K562 (cell line): Measurements from ENCODE around the gene RNU1-2. TPM values are rescaled to one million over a fixed set of nuclear protein-coding genes. Genes with fewer than 3 reads are reported as not detected.

ENCODE experiments used
- CHCHD3 ChIP-seq: fragments of 250-450 bp; sonication (Bioruptor Pico); IDR thresholded peaks from 2 replicates; pipeline ENCODE4 v2.1.2; 2022; ENCODE audit warnings: mild to moderate bottlenecking
- CTCF ChIP-seq, 3 experiments: IDR thresholded peaks in 2 of 3; conservative IDR thresholded peaks in 1 of 3; 2 replicates each; pipeline ENCODE4 v1.5.1; 2011 to 2012; ENCODE audit warnings: low read length in 3 of 3, mild to moderate bottlenecking in 3 of 3, control low read depth in 2 of 3, improper control_type of control experiment in 1 of 3, inconsistent platforms in 1 of 3, low read depth in 1 of 3, mixed read lengths in 1 of 3, moderate library complexity in 1 of 3; ENCODE audit not compliant: insufficient read depth in 2 of 3
- EP400 ChIP-seq: fragments of 450-650 bp; IDR thresholded peaks from 2 replicates; pipeline ENCODE4 v1.6.1; 2017; ENCODE audit warnings: antibody characterized with exemption, mild to moderate bottlenecking, moderate library complexity
- EWSR1 ChIP-seq: fragments of 450-650 bp; IDR thresholded peaks from 2 replicates; pipeline ENCODE4 v1.6.1; 2018; ENCODE audit warnings: borderline replicate concordance, mild to moderate bottlenecking, low read depth, moderate library complexity; ENCODE audit not compliant: partially characterized antibody
- FUS ChIP-seq: fragments of 200-400 bp; formaldehyde crosslinking; optimal IDR thresholded peaks from 2 replicates; pipeline ENCODE3; 2017; ENCODE audit warnings: low read depth, low read length
- JUND ChIP-seq, 2 experiments: IDR thresholded peaks; 2 replicates in 1 of 2; 3 replicates in 1 of 2; pipeline ENCODE4 v1.6.1; 2011; ENCODE audit warnings: borderline replicate concordance in 2 of 2, low read depth in 2 of 2, low read length in 2 of 2, improper control_type of control experiment in 1 of 2, missing biosample characterization in 1 of 2, missing genetic modification characterization in 1 of 2, missing genetic modification reagents in 1 of 2
- KLF6 ChIP-seq: fragments of 250-450 bp; sonication (Bioruptor Pico); IDR thresholded peaks from 2 replicates; pipeline ENCODE4 v1.4.0; 2020; ENCODE audit warnings: mild to moderate bottlenecking, moderate library complexity, borderline replicate concordance
- SLC30A9 ChIP-seq: fragments of 250-450 bp; sonication (Bioruptor Pico); IDR thresholded peaks from 2 replicates; pipeline ENCODE4 v1.8.0; 2022; ENCODE audit warnings: mild to moderate bottlenecking, moderate library complexity
- SNIP1 ChIP-seq: fragments of 450-650 bp; IDR thresholded peaks from 2 replicates; pipeline ENCODE4 v1.7.1; 2017; ENCODE audit warnings: low read depth, mild to moderate bottlenecking
- SPI1 ChIP-seq: IDR thresholded peaks from 2 replicates; pipeline ENCODE4 v1.6.1; 2011; ENCODE audit warnings: low read depth, low read length, control low read depth, borderline replicate concordance
- SRF ChIP-seq, 2 experiments: fragments of 250-450, 450-650 bp in 1 of 2; sonication (Bioruptor Pico) in 1 of 2; sonication (generic) in 1 of 2; formaldehyde crosslinking; IDR thresholded peaks; 2 replicates each; pipeline versions ENCODE4 v1.5.0 to v1.5.1; 2020 to 2022; ENCODE audit warnings: mild to moderate bottlenecking in 1 of 2, missing genetic modification reagents in 1 of 2
- polyA plus RNA-seq, 8 experiments: library from polyadenylated mRNA; depleted of rRNA in 4 of 8; stranded (reverse) in 5 of 8; unstranded in 3 of 8; fragments of >200 nt; fragmentation: Nextera tagmentation in 2 of 8; fragmentation: Illumina TruSeq in 1 of 8; extraction: Ambion mirVana in 2 of 8; extraction: Trizol in 1 of 8; gene quantifications; 2 replicates each; pipeline versions ENCODE4 v1.2.1 to v1.2.3, GENCODE V29; 2011 to 2014; ENCODE audit warnings: inconsistent platforms in 1 of 8, missing spikeins in 1 of 8
- total RNA-seq, 7 experiments: library from RNA; depleted of rRNA in 6 of 7; stranded (reverse); fragments of >200 nt in 6 of 7; fragmentation: Illumina TruSeq in 2 of 7; extraction: Trizol in 2 of 7; gene quantifications; 2 replicates each; pipeline versions ENCODE4 v1.2.1 to v1.2.3, GENCODE V29; 2011 to 2021; ENCODE audit warnings: low replicate concordance in 1 of 7
- TF ChIP-seq, protein P1 (sequence below): fragments of 450-650 bp; IDR thresholded peaks from 2 replicates; pipeline ENCODE4 v1.6.1; 2017; ENCODE audit warnings: mild to moderate bottlenecking, moderate library complexity
- TF ChIP-seq, protein P2 (sequence below), 2 experiments: fragments of 450-650 bp in 1 of 2; sonication (generic) in 1 of 2; formaldehyde crosslinking in 1 of 2; IDR thresholded peaks; 2 replicates each; pipeline versions ENCODE4 v1.7.1 to v1.9.0; 2016 to 2022; ENCODE audit warnings: inconsistent platforms in 1 of 2, mild to moderate bottlenecking in 1 of 2, missing genetic modification reagents in 1 of 2

The RNU1-2 gene
- total and polyA plus RNA-seq, 9 of the 15 experiments (the other 6 are each of a cell fraction or from before 2014, with no cell fraction given): under 0.01 to 32,823 (median 2,538) TPM; not detected in 4

DNA sequence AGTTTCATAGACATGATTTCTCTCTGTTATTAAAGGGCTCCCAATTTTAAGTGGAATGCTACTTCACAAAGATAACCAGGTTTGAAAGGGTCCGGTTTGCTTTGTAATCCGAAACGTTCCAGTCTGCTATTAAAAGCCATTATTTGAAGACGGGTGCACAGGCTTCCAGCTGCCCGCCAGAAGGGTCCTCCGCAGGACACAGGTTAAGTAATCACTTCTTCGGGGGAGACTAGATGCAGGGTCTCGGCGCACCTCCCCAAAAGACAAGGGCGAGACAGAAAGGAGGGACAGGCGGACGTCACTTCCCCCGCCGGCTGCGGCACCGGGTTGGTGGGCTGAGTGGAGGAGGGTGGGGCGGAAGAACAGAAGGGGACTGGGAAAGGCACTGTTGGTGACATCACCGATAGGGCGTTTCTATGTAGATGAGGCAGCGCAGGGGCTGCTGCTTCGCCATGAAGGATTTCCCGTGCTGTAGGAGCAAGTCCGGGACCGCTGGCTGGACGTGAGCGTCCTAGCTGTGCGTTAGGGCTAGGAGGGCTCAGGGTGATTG lies 8.9 kb downstream of the RNU1-2 start (continued):
- TF ChIP-seq SRF (CRISPR knock-in tag; IDR thresholded peaks at IDR 0.05) (peak in 1 of 2 experiments; percentile 17; a peak in 1 of 4 replicates), SNIP1 (no peak), JUND (IDR thresholded peaks at IDR 0.05; ENCODE audit: borderline replicate concordance, low read depth, low read length) (peak; percentile 75), JUND (tag; IDR thresholded peaks at IDR 0.05; ENCODE audit: borderline replicate concordance, low read depth, low read length) (peak; percentile 89; the same call in 2 of the 3 replicates), CHCHD3 (CRISPR knock-in tag) (0 out of 2 replicates have a peak, but pooled peaks have one; percentile 67), SLC30A9 (CRISPR knock-in tag) (no peak), EWSR1 (no peak), CTCF (IDR thresholded peaks at IDR 0.05 in 2 of 3, conservative IDR thresholded peaks at IDR 0.05 in 1 of 3; ENCODE audit: insufficient read depth in 2 of 3, low read depth in 1 of 3, low read length in 3 of 3) (0 out of 6 replicates have a peak, but pooled peaks of 1 of the 3 experiments have one; percentile 0), EP400 (peak; percentile 8; the same call in 1 of the 2 replicates), FUS (no peak), SPI1 (peak; percentile 69; the same call in 1 of the 2 replicates), KLF6 (CRISPR knock-in tag) (no peak)
- TF ChIP-seq, protein P1, sequence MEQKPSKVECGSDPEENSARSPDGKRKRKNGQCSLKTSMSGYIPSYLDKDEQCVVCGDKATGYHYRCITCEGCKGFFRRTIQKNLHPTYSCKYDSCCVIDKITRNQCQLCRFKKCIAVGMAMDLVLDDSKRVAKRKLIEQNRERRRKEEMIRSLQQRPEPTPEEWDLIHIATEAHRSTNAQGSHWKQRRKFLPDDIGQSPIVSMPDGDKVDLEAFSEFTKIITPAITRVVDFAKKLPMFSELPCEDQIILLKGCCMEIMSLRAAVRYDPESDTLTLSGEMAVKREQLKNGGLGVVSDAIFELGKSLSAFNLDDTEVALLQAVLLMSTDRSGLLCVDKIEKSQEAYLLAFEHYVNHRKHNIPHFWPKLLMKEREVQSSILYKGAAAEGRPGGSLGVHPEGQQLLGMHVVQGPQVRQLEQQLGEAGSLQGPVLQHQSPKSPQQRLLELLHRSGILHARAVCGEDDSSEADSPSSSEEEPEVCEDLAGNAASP: no peak
- TF ChIP-seq, protein P2, sequence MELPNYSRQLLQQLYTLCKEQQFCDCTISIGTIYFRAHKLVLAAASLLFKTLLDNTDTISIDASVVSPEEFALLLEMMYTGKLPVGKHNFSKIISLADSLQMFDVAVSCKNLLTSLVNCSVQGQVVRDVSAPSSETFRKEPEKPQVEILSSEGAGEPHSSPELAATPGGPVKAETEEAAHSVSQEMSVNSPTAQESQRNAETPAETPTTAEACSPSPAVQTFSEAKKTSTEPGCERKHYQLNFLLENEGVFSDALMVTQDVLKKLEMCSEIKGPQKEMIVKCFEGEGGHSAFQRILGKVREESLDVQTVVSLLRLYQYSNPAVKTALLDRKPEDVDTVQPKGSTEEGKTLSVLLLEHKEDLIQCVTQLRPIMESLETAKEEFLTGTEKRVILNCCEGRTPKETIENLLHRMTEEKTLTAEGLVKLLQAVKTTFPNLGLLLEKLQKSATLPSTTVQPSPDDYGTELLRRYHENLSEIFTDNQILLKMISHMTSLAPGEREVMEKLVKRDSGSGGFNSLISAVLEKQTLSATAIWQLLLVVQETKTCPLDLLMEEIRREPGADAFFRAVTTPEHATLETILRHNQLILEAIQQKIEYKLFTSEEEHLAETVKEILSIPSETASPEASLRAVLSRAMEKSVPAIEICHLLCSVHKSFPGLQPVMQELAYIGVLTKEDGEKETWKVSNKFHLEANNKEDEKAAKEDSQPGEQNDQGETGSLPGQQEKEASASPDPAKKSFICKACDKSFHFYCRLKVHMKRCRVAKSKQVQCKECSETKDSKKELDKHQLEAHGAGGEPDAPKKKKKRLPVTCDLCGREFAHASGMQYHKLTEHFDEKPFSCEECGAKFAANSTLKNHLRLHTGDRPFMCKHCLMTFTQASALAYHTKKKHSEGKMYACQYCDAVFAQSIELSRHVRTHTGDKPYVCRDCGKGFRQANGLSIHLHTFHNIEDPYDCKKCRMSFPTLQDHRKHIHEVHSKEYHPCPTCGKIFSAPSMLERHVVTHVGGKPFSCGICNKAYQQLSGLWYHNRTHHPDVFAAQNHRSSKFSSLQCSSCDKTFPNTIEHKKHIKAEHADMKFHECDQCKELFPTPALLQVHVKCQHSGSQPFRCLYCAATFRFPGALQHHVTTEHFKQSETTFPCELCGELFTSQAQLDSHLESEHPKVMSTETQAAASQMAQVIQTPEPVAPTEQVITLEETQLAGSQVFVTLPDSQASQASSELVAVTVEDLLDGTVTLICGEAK (IDR thresholded peaks at IDR 0.05): peak; percentile 87
- TF ChIP-seq, protein P2 (CRISPR knock-in tag; IDR thresholded peaks at IDR 0.05): no peak
